Measurements from ENCODE around the gene CTXN3. TPM values are rescaled to one million over a fixed set of nuclear protein-coding genes. Genes with fewer than 3 reads are reported as not detected.

The CTXN3 gene
- not detected in 5 replicates for total RNA-seq (2022; extraction: Qiagen RNA extraction; ENCODE audit: low read depth)

DNA sequence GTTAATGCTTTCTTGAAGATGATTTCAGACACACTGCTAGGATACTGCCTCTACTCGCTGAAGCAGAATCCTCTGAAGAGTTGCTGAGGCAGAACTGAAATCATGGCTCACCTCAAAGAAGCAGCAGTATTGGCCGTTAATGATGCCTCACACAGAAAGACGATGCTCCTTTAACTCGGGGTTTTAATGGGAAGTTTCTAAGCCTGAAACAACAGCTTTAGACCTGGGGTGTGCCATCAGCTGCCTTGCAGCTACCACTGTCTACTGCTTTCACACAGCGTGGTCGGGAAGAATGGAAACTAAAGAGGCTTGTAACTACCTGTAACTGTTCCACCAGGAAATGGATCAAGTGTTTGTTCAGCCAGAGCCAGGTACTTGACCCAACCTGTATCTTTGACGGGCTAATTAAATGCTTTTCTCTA is at the start of gene CTXN3:
TSS of gene CTXN3 (plus strand) at position 65 of the 422 bp plus-strand sequence. CDS start 8,440 bp downstream, outside the sequence.

DNA sequence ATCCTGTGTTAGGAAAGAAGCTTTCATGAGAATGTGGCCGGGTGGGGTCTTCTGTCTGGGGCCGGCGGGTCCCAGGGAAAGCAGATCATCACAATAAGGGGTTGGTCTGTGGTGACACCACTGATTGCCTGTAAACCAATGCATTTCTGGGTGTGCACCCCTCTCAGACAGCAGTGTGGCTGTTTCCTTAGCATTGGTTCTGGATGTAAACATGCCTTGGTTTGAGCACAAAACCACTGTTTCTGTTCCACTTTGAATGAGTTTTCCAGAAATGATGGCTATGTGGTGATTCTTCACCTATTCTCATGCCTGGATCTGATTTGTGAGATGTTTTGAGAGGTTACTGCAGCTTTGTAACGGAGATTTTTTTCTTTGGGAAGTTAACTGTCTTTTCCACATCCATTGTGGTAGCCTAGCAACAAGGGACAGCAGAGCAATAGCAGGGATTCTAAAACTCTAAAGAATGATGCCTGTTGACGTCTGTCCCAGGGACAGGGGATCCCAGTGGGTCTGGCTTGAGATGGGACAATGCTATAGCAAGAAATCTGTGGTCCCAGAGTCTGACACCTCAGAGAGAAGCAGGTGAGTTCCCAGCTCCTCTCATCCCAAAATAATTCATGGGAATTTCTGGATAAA is 54.2 kb downstream of the CTXN3 start, which contains the start of gene CCDC192:
TSS of gene CCDC192 (plus strand) at position 466 of the 636 bp plus-strand sequence. CDS start at position 521, 55 bp downstream.

Other genes starting within 250 kb of the CTXN3 start
- 37.1 to 57.1 TPM (median 48.7 TPM) in 5 replicates for gene PRRC1, start 131.4 kb upstream of the CTXN3 start, total RNA-seq (2022; extraction: Qiagen RNA extraction; ENCODE audit: low read depth)
- gene CCDC192, start 54.3 kb downstream of the CTXN3 start, total RNA-seq (2022; extraction: Qiagen RNA extraction; ENCODE audit: low read depth): not detected in 5 replicates

Measured in A549 treated with GW870086 at 1 μM for 4 hours (cell line).